ENCODE results near the gene PSMA2. TPM values are rescaled to one million over a fixed set of nuclear protein-coding genes. Genes with fewer than 3 reads are reported as not detected.
A peak's percentile ranks its signal among the peaks of the same experiment; 100 is the strongest.

PSMA2 gene
- total and polyA plus RNA-seq, 8 donors = 65.8 to 159 (median 137) TPM

GRCh38 chr7:42869131-42870020 lies 62.6 kb downstream of the PSMA2 start:
- no peak overlapping the region for H3K4me3 ChIP-seq
- no peaks in the 10 kb centered on the region for H3K36me3 ChIP-seq
- intact Hi-C loops (cut with DNase I) = no loop called here
- ATAC-seq = peak; percentile 67
- H3K9me3 ChIP-seq = peaks cover 0 to 6% of the 10 kb centered on the region in 2 donors
- H3K27ac ChIP-seq = no peak overlapping the region
- H3K27me3 ChIP-seq = no peaks in the 10 kb centered on the region
- no peak for DNase-seq
- H3K4me1 ChIP-seq = peaks cover 4% of the 10 kb centered on the region in 2 donors
- TF ChIP-seq CTCF (IDR thresholded peaks at IDR 0.05) = no peak

- Histone ChIP-seq H3K4me3 (no peak overlapping the region), H3K27ac (no peak overlapping the region), H3K9me3 (peaks cover 0 to 7% of the 10 kb centered on the region in 2 donors), H3K4me1 (peaks cover 4% of the 10 kb centered on the region in 2 donors), H3K27me3 (no peaks in the 10 kb centered on the region), H3K36me3 (no peaks in the 10 kb centered on the region)
- no peak for DNase-seq
- no peak for TF ChIP-seq CTCF (IDR thresholded peaks at IDR 0.05)
- no peak for ATAC-seq
- intact Hi-C loops (cut with DNase I) = no loop called here
These were observed 63.5 kb downstream of the PSMA2 start for GRCh38 chr7:42868480-42868879.

Other genes starting within 250 kb of the PSMA2 start
- 1 to 10 TPM; 6.5 to 7.2 TPM for gene C7orf25, start 20.1 kb downstream of the PSMA2 start, total RNA-seq
- 1 to 10 TPM; 1.9 to 3.1 (median 2.4) TPM for gene C7orf25, start 20.1 kb downstream of the PSMA2 start, polyA plus RNA-seq (ENCODE audit: insufficient read length in 6 of 6)
- gene MRPL32, start 202 bp upstream of the PSMA2 start, total RNA-seq = 10 to 100 TPM; 38.5 to 53.3 TPM
- 10 to 100 TPM; 50.4 to 55.4 (median 54.5) TPM for gene MRPL32, start 202 bp upstream of the PSMA2 start, polyA plus RNA-seq (ENCODE audit: insufficient read length in 6 of 6)
- 1 to 10 TPM in 1 of 2 donors, under 1 TPM in 1; 0.29 to 1.4 TPM for gene HECW1, start 180.5 kb upstream of the PSMA2 start, total RNA-seq
- gene HECW1, start 180.5 kb upstream of the PSMA2 start, polyA plus RNA-seq (ENCODE audit: insufficient read length in 6 of 6) = 1 to 10 TPM; 2.9 to 5.1 (median 3.6) TPM